GM18517 (cell line): ENCODE measurements around the gene TGOLN2.

Experiments used
- ATAC-seq: cut with Tn5 transposase; IDR thresholded peaks from one replicate; pipeline ENCODE4 v1.9.1; 2021; ENCODE audit warnings: mild to moderate bottlenecking, moderate library complexity; ENCODE audit not compliant: unreplicated experiment

TGOLN2 gene

GRCh38 chr2:85269959-85270358 lies 57.8 kb downstream of the TGOLN2 start:
- ATAC-seq, result no peak
